Stimulated activated CD4-positive, alpha-beta T cell treated with anti-CD3 and anti-CD28 coated beads, Interleukin-15, amount 100 ng/mL, for 24 hours (primary cell): ENCODE results near the gene LRBA.

Experiments used
- DNase-seq: peaks from one replicate; pipeline ENCODE4 v3.0.0-alpha.2; 2020

Gene LRBA

DNA sequence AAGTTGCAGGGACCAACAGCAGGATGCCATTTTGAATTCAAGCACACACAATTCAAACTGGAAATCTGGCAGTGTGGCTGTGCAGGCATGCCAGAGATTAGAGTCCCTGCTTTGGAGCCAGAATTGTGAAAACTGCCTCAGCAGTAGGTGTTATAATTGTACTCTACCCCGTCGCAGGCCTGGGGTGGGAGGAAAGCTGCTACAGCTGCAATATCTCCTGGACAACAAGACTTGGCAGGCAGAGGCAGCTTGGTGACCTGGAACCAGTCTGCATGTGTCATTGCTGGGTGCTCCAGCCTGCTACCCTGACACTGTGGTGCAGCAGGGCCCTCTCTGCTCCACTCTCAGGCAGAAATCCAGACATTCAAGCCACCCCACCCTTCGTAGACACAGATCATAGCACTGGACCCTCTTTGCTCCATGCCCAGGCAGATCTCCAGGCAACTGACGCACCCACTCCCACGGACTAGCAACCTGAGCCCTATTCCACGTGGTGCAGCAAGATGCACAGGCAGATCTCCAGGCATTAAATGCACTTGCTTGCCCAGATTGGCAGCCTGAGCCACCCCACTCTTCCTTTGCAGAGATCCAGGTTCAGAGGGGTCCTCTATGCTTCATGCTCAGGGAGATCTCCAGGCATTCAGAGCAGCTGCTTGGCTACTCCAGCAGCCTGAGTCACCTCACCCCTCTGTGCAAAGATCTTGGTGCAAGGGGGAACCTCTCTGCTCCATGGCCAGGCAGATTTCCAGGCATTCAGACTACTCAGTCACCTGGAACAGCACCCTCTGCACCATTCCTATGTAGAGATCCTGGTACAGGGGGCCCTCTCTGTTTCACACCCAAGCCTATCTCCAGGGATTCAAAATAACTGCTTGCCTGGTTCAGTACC, 140.5 kb downstream of the LRBA start:
- no peak for DNase-seq

DNA sequence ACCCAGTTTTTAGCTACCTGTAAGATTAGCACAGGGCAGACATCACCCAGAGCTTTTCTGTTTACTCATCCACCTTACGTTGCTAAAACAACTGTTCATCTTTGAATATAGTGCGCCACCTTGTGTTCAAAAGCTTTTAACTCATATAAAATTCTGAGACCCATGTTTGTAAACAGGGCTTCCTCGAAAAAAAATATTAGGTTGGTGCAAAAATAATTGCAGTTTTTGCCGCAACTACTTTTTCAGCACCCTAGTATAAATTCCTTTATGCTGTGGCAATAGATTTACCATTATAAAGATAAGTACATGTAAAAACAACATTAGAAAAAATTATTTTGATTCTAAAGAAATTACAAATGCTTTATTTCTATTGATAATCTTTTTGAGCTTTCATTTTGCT, 147.9 kb downstream of the LRBA start:
- no peak for DNase-seq

DNA sequence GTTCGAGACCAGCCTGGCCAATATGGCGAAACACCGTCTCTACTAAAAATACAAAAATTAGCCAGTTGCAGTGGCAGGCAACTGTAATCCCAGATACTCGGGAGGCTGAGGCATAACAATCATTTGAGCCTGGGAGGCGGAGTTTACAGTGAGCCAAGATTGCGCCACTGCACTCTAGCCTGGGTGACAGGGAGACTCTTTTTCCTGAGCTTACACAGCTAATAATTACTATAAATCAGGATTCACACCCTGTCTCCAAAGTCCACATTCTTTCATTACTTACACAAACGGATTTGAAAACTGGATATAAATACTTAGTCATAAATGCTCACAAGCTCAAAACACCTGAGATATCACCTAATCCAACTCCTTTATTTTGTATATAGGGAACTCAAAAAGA, 151.6 kb downstream of the LRBA start:
- DNase-seq, result no peak

DNA sequence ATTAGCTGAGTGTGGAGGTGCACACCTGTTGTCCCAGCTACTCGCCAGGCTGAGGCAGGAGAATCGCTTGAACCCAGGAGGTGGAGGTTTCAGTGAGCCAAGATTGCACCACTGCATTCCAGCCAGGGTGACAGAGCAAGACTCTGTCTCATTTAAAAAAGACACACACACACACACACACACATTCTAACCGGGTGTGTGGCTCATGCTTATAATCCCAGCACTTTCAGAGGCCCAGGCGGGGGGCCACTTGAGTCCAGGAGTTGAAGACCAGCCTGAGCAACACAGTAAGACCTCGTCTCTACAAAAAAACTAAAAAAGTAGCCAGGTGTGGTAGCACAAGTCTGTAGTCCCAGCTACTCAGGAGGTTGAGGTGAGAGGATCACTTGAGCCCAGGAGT, 152.3 kb downstream of the LRBA start:
- DNase-seq, result no peak

DNA sequence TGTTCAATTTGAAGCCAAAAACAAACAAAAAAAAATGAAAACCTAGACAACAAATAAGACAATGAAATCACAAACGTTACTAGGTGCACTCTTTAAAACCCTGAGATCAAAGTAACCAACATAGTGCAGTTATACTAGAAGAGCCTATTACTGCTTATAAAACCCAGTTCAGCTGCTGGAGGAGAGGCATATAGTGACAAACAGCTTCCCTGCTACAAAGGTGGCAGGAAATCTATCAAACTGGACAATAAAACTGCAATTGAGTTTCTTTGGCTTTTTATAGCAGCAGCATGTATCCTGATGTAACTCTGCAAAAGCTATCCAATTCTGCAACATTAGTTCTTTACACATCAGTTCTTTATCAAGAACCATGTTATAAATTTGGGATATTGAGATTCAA, 155.6 kb downstream of the LRBA start:
- DNase-seq, result no peak

DNA sequence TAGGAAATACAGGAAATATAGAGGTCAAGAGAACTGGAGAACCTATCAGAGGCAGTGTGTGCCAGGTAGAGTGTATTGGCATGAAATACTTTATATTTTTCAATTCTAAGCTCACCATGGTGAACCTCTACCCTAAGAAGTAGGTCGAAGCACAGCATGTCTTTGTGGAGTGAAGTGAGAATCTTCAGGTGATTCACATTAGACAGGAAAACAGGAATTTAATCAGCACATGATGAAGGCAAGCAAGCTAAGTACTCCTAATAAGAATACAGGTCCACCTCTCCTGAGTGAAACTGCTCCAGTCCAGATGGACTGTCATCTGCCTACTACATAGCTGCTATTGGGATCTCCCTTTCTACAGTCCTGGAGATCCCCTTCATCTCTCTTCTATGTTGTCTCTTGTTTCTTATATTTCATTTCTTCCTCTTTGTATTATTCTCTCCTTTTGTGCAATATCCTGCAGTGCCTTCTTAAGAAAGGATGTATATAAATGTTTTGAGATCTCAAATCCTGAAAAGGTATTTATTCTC, 159.0 kb downstream of the LRBA start:
- no peak for DNase-seq

- no peak for DNase-seq
These were observed 160.5 kb downstream of the LRBA start for GRCh38 chr4:150854600-150854999.

GRCh38 chr4:150853882-150854281, 161.2 kb downstream of the LRBA start:
- DNase-seq, result no peak

GRCh38 chr4:150852216-150852615, 162.9 kb downstream of the LRBA start:
- DNase-seq, result no peak

DNA sequence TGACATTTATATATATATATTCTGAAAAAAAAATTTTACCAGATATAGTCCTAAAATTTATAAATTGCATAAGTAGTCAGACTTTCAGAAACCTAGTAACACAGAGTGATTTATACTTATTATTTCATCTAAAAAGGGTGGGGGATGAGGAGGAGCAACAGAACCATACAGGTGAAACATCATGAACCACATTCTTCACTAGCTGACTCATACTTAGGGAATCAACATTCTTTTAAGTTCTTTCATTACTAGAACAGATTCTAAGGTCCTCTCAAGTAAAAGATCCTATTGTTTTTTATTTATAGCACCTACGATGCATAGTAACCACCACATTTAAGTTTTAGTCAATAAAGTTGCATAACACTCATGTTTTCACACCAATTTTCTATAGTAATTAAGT, 166.1 kb downstream of the LRBA start:
- DNase-seq, result no peak

DNA sequence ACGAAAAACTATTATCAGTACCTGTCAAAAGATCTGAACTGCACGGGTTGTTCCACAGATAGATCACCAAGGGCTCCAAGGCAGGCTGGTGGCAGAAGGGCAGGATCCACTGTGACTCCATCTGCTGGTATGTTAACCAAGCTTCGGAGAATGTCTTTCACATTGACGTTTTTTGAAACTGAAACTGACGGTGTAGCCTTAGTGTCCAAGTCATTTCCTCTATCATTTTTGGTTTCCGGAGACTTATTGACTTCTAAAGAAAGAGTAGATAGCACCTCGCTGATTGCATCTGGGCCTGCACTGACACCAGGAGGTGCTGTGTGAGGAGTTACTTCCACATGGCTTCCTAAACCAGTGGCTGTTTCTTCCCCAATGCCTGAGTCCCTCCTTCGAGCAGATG, 186.9 kb downstream of the LRBA start:
- DNase-seq, result peak; percentile 43

- DNase-seq, result no peak
These were observed 187.9 kb downstream of the LRBA start for GRCh38 chr4:150827226-150827625.

DNA sequence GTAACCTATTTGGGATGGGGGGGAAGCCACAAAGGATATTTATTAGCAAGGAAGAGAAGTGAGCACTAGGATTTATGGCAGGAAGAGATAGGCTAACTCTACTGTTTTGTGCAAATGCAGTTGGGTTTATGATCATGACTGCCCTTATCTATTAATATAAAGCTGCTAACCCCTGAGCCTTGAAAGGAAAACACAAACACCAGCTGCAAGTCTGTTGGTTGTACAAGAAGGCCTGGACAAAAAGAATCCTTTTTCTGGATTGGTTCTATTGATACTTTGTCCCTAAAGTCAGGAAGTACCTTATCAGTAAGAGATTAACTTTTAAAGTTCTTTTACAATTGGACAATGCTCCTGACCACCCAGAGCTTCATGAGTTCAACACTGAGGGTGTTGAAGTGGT, 188.8 kb downstream of the LRBA start:
- DNase-seq, result no peak

- no peak for DNase-seq
These were observed 192.7 kb downstream of the LRBA start for GRCh38 chr4:150822407-150822806.

DNA sequence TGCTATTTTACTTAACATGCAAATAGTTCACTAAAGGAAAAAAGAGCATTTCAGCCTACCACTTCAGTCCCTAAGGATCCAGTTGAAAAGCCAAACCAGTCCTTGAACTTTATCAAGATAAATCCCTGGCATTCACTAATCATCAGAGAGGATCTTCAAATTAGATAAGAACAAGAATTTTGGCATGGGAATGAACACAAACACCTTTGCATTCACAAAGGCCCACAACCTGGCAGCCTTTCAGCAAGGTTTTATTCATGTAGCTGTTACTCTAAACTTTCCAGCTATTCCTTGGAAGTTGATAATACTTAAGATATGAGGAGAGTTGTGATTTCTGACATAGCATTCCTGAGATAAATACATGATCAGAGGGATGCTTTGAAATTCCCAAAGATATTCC, 193.4 kb downstream of the LRBA start:
- DNase-seq, result no peak

GRCh38 chr4:150820409-150820808, 194.7 kb downstream of the LRBA start:
- no peak for DNase-seq

DNA sequence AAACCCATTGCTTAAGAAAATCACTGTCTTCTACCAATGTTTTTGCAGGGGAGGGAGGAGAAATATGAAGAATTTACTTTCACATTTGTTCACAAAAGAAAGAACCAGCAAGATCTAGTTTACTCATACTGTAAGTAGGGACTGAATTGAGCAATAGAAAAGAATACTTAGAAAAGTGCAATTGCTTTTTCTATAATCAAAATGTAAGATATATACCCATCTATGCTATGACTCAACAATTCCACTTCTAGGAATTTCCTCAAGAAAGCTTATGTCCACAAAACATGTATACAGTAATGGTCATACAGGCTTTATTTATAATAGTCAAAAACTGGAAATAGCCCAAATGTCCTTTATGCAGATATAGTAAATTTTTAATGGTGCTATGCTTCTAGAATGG, 196.4 kb downstream of the LRBA start:
- DNase-seq, result no peak

DNA sequence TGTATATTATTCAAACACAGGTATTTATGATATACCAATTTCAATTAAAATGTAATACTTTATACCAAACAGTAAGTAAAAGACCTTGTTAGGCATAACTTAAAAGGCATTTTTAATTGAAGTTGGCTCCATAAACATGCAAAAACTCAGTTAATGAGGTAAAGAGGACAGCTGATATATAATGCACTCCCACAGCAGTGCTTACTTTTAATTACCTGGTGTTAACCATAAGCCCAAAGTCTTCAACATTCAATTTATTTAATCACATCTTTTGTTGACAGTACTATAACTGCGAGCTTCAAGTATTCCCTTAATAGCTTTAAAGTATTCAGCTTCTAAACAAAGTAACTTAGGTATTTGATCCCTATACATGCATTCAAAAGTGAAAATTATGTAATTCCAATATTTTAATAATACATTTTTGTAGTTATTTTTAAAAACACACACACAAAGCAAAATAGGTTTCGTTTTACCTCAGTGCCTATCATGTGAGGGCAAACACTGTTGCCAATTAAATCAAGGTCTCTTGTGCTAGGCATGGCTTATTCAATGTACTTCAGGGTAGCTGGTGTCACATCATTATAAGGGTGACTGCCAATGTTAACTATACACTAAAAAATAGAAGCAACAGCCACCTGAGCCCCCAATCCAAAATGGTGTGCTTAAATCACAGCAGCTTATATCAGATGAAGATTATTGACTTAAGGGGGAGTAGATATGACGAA, 197.1 kb downstream of the LRBA start:
- no peak for DNase-seq

DNA sequence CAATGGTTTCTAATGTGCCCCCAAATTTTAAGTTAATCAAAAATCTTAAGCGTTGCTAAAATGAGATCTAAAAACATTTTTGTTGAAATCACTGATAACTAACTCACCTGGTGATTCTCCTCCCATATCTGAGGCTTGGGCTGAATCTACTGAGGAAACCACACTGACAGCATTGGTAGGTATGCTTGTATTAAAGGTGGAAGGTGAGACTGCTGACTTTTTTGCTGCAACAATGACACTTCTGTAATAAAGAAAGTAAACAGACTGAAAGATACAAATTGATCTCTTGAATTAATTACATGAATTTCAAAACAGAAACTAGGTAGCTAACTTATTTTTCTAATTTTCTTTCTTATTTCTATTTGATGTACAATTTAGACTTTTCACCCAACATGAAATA, 198.1 kb downstream of the LRBA start:
- DNase-seq, result no peak

DNA sequence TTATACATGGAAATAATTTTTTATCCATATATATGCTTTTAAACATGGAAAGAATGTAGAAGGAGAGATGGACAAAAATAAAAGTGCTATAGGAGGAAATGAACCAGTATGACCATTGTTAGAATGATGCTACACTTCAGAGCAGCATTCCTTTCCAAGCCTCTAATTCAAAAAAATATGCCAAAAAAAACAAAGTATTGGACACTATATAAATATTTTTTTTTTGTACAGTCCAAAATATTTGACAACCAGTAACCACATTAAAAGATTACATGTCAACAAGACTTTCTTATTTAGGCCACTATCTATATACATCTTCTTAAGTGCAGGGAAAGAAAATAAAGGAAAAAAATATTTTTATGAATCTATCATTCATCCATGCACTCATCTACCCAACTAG, 198.6 kb downstream of the LRBA start:
- no peak for DNase-seq

DNA sequence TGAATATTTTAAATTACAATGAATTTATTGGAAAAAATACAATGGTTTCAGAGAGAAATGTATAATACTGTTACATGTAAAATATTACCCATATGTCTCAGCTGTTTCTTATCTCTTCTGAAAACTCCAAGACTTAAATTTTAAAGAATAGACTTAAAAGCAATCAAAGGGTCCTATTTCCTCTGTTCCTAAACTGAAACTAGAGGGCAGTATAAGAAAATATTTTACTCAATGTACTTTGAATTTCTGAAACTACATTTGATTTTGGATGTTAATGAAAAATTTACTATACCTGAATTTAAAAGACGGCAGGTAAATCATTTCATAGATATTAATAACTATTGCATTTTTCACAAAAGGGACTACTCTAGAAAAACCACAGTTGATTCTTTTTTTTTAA, 200.2 kb downstream of the LRBA start:
- no peak for DNase-seq

- no peak for DNase-seq
These were observed 209.7 kb downstream of the LRBA start for GRCh38 chr4:150805183-150806025.

- no peak for DNase-seq
These were observed 213.3 kb downstream of the LRBA start for GRCh38 chr4:150801833-150802232.
